HG03060 (cell line): Measurements from ENCODE around the gene LDLRAD4.

Source experiments
- ATAC-seq: cut with Tn5 transposase; IDR thresholded peaks from one replicate; pipeline ENCODE4 v1.9.1; 2021; ENCODE audit warnings: low read depth, moderate number of reproducible peaks; ENCODE audit not compliant: unreplicated experiment

The LDLRAD4 gene

DNA sequence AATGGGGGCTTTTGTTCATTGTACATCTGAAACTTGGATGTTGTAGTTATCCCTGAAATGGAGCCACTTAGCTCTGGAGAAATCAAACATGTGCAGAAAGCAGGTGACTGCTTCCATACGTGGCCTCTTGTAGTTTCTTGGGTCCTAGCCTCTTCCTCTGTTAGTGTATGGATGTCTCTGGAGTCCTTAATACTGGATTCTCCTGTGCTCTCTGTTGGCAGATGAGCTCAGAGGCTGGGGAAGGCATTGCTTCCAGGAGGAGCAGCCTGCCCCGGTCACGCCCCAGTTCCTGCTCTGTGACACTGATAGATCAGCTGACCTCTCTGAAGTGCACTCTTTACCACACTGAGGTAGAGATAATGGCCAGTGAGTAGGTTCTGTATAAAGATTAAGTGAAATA, 176.2 kb downstream of the LDLRAD4 start:
- no peak for ATAC-seq

DNA sequence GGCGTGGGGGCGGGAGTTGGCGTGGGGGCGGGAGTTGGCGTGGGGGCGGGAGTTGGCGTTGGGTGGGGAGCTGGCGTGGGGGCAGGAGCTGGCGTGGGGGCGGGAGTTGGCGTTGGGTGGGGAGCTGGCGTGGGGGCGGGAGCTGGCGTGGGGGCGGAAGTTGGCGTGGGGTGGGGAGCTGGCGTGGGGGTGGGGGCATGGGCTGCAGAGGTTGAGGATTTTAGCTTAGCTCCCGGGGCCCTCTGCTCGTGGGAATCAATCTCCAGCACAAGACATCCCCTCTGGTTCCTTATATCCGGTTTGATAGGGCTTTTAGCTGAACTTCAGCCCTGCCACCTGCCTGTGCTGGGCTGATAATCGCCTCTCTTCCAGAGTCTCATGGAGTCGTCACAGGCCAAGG, 177.0 kb downstream of the LDLRAD4 start:
- no peak for ATAC-seq

- no peak for ATAC-seq
Observed at GRCh38 chr18:13397504-13398163, 179.1 kb downstream of the LDLRAD4 start.

GRCh38 chr18:13398631-13399030, 180.1 kb downstream of the LDLRAD4 start:
- ATAC-seq, result no peak

DNA sequence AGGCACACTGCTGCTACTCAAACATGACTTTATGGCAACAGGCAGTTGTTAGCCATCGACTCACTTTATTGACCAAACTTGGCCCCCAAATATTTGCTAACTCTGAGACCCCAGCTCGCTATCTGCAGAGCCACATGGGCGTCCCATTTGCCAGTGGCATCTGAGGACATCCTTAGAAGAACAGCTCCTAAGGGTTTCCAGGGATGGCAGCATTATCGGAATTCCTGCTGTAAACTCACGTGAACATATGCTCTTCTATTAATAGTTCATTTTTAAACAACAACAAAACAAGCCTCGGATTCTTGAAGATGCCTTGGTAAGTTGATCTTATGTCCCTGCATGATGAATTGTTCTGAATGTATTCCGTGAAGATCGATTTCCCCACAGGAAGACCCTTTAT, 181.0 kb downstream of the LDLRAD4 start:
- ATAC-seq, result no peak

DNA sequence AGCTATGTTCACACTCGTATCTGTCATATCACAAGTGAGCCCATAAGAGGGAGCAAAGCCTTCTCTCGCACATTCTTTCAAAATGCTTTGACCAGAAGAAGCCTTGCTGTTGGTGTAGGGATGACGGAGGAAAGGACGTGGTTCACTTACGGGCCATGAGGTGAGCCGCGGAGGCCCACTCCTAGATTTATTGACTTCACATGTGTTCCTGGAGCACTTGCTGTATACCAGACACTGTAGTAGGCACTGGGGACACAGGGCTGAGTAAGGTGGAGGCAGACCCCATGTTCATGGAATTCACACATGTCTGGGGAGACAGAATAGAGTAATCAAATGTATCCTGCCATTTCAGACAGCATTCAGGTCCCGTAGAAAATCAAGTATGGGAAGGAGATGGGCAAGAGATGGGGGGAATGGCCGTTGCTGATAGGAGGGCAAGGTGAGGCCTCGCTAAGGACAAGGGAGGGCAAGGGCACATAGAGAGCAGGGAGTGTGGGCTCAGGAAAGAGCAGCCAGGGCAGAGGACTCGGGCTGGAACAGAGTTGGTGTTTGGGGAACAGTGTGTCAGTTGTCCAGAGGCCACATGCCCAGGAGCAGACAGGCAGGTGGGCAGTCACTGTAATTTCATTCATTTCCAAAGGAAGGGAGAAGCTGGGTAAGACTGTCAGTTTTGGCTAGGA, 182.2 kb downstream of the LDLRAD4 start:
- no peak for ATAC-seq

- no peak for ATAC-seq
Observed at GRCh38 chr18:13401404-13401803, 182.8 kb downstream of the LDLRAD4 start.

GRCh38 chr18:13401826-13402225, 183.3 kb downstream of the LDLRAD4 start:
- no peak for ATAC-seq

DNA sequence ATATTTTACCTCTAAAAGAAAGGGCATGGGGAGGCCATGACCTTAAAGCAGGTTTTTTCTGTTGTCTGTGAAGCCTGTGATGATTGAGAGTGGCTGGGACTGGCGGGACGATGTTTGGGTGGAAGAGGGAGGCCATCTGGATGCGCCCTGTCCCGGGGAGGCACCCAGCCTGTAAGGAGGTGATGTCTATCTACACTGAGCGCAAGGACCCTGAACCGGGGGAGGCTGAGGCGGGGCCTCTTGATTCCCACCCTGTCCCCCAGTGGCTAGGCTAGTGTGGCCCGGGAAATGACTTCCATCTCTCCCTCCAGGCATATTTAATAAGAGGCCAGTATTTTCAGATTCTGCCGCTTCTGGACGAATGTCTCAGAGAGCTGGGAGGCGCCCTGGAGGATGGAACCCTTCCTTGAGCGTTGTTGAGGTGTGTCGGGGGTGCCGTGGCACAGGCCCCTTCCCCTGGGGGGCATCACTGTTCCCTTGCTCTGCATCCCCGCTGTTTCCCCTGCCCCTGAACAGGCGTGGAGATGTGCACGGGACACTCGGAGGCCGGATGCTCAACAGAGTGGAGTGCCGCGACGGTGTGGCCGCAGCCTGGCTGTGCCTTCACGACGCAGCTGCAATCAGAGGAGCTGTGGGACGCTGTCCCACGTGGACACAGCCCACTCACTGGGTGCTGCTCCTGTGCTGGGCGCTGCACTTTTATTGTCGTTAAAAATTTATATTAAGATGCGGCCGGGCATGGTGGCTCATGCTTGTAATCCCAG, 185.4 kb downstream of the LDLRAD4 start:
- ATAC-seq, result no peak

- ATAC-seq, result no peak
Observed at GRCh38 chr18:13405305-13406038, 186.9 kb downstream of the LDLRAD4 start.

- ATAC-seq, result no peak
Observed at GRCh38 chr18:13406049-13406615, 187.6 kb downstream of the LDLRAD4 start.

- ATAC-seq, result no peak
Observed at GRCh38 chr18:13406736-13407135, 188.2 kb downstream of the LDLRAD4 start.

GRCh38 chr18:13407484-13407883, 188.9 kb downstream of the LDLRAD4 start:
- ATAC-seq, result no peak

GRCh38 chr18:13409026-13409425, 190.5 kb downstream of the LDLRAD4 start:
- no peak for ATAC-seq

- ATAC-seq, result no peak
Observed at GRCh38 chr18:13409997-13410396, 191.4 kb downstream of the LDLRAD4 start.

- no peak for ATAC-seq
Observed at GRCh38 chr18:13410471-13410870, 191.9 kb downstream of the LDLRAD4 start.

GRCh38 chr18:13412017-13412416, 193.5 kb downstream of the LDLRAD4 start:
- ATAC-seq, result no peak

DNA sequence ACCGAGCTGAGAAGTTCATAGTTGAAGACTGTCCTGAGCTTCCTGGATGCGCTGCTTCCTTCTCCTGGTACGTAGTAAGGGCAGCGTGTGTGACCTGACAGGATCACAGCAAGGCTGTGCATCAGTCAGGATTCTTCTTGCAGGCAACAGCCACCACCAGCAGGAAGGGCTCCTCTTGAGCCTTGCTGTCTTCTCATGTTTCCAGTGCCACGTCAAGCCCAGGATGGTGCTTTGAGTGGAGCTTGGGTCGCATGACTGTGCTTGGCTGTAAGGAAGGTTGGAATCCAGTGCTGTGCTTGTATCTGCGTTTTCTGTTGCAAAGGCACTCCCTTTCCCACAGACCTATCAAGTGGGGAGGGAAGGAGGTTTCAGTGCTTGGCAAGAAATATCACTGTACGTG, 194.3 kb downstream of the LDLRAD4 start:
- ATAC-seq, result no peak

- ATAC-seq, result no peak
Observed at GRCh38 chr18:13414102-13414501, 195.5 kb downstream of the LDLRAD4 start.

- no peak for ATAC-seq
Observed at GRCh38 chr18:13414521-13414920, 196.0 kb downstream of the LDLRAD4 start.

- ATAC-seq, result no peak
Observed at GRCh38 chr18:13415736-13416135, 197.2 kb downstream of the LDLRAD4 start.
